GM10847 (cell line): ENCODE data around the gene CCDC171.

Experiments used
- POLR2A ChIP-seq: IDR thresholded peaks from 2 replicates; pipeline ENCODE4 v1.6.1; 2011; ENCODE audit not compliant: insufficient read length; ENCODE audit errors: extremely low read depth

Gene CCDC171

GRCh38 chr9:15622318-15622971 lies 69.6 kb downstream of the CCDC171 start:
- no peak for TF ChIP-seq POLR2A

DNA sequence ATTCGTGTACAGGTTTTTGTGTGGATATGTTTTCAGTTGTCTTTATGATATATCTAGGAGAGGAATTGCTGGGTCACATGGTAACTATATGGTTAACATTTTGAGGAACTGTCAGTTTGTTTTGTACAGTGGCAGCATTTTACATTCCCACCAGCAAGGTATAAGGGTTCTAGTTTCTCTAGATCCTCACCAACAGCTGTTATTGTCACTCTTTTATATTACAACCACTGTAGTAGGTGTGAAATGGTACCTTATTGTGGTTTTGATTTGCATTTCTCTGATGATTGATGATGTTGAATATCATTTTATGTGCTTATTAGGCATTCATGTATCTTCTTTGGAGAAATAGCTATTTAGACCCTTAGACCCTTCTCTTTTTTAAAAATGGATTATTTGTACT lies 82.9 kb downstream of the CCDC171 start:
- no peak for TF ChIP-seq POLR2A

DNA sequence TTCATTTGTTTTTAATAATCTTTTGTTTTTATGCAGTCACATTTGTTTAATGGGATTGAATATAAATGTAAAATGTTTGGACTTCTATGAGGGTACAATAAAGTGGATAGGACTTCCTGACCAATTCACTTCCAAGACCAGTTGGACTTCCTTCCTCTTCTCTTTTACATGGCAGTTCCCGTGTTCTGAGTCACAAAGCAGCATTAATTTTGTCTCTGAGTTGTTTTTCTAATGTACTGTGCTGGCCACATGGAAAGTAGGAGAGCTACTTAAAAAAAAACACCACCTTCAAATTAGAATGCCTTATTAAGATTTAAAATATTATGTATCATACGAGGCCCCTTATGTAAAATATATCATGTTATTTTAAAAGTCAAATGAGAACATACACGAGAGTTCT lies 87.3 kb downstream of the CCDC171 start:
- TF ChIP-seq POLR2A: no peak

DNA sequence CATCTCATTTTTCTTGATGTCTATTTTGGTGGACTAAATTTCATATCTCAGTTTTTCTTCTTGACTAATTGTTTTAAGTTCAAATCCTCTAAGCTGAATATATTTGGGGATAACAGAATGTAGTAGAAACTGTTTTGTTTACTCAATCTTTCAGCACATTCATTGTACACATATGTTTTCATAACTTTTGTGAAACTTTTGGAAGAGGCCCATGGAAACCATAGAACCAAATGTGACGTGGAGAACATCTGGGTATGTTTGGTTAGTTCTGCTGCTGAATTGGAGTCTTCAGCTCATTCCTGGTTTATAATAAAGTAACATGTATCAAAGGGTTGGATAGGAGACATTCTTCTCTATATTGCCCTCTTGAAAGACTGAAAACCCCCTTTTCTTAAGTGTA lies 88.4 kb downstream of the CCDC171 start:
- TF ChIP-seq POLR2A: no peak

GRCh38 chr9:15642369-15642962 lies 89.6 kb downstream of the CCDC171 start:
- TF ChIP-seq POLR2A: no peak

GRCh38 chr9:15670246-15670645 lies 117.4 kb downstream of the CCDC171 start:
- TF ChIP-seq POLR2A: no peak

GRCh38 chr9:15670894-15671293 lies 118.1 kb downstream of the CCDC171 start:
- no peak for TF ChIP-seq POLR2A

DNA sequence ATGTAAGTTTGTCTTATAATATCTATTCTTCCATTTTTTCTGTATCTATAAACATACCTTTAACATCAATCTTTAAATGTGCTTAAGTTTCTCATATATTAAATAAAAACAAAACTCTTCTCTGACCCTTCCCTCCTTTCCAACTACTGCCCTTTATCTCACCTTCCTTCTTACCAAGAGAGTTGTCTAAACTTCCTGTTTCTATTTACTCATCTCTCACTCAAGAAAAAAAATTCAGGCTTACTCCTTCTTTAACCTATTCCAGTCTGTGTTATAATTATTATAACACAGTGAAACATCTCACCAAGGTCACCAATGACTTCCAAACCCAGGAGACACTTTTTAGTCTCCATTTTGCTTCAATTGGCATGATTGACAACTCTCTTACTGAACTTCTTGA lies 140.9 kb downstream of the CCDC171 start:
- TF ChIP-seq POLR2A: no peak

DNA sequence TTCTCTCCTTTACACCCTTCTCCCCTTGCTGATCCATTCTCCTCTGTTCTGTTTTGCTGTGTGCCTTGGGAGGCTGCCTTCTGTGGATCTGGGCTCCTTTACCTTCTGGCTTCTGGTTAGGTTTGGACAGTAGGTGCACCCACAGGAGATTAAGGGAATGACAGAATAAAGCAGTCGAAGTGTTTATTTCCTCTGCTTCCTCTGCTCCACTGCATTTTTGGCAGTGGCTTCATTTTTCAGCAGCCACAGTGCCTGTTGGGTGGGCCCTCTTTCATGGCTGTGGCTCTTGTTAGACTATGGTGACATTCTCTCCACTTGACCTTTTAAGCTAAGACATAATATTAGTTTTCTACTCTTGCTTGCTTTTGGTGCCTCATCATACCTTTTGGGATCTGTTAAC lies 144.1 kb downstream of the CCDC171 start:
- no peak for TF ChIP-seq POLR2A

DNA sequence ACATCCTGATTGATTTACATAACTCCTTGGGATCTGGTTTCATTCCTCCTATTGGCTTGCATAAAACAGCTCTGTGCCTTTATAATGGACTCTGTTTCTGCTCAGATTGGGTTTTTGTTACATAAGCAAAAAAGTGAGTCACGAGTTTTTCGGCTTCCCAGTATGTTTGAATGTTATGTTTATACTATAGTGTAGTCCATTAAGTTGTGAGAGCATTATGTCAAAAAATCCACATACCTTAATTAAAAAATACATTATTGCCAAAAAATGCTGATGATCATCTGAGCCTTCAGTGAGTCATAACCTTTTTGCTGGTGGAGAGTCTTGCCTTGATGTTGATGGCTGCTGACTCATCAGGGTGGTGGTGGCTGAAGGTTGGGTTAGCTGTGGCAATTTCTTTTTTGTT lies 144.6 kb downstream of the CCDC171 start:
- TF ChIP-seq POLR2A: no peak

GRCh38 chr9:15707000-15707399 lies 154.2 kb downstream of the CCDC171 start:
- no peak for TF ChIP-seq POLR2A

GRCh38 chr9:15711531-15711930 lies 158.7 kb downstream of the CCDC171 start:
- TF ChIP-seq POLR2A: no peak

GRCh38 chr9:15711931-15712330 lies 159.1 kb downstream of the CCDC171 start:
- TF ChIP-seq POLR2A: no peak

GRCh38 chr9:15714746-15715145 lies 161.9 kb downstream of the CCDC171 start:
- TF ChIP-seq POLR2A: no peak

- TF ChIP-seq POLR2A: no peak
Measured at GRCh38 chr9:15717290-15717967, 164.6 kb downstream of the CCDC171 start.

DNA sequence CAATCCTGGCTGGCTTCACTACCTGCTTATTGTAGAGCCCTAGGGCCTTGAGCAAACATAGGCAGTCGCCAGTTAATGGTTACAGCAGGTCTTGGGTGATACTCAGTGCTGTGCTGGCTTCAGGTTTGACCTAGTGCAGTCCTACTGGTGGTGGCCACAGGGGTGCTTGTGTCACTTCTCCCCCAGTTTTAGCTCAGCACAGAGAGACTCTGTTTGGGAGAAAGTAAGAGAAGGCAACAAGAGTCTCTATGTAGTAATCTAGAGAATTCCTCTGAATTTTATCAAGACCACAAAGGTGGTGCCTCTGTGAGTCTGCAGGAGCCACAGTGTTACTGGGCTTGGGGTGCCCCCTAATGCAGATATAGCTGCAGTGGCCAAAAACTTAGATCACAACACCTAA lies 165.6 kb downstream of the CCDC171 start:
- TF ChIP-seq POLR2A: no peak
